ENCODE results near the gene UGCG.

Gene UGCG

DNA sequence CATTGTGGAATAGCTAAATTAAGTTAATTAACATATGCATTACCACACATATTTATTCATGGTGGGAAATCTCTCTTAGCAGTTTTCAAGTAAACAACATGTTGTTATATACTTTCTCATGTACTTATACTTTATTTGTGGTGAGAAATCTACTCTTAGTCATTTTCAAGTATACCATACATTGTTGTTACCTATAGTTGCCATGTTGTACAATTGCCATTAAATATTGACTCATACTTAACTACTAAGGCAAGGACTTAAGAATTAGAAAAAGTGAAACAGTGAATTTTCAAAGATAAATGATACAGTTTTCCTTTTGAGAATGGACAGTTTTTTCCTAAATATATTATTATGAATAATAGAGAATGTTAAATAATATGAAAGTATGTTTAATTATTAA, 27.7 kb downstream of the UGCG start:
- H3K9ac ChIP-seq (ENCODE audit: low read depth, low read length): no peak overlapping the region
- H3K36me3 ChIP-seq (ENCODE audit: control insufficient read depth, insufficient read depth, low read length): no peaks in the 10 kb centered on the region
- H3K4me3 ChIP-seq (ENCODE audit: low read depth, low read length): no peak overlapping the region
- H3K27me3 ChIP-seq (ENCODE audit: control insufficient read depth, insufficient read depth, low read length): no peaks in the 10 kb centered on the region
- H3K9me3 ChIP-seq (ENCODE audit: control insufficient read depth, insufficient read depth, low read length): no peaks in the 10 kb centered on the region
- H3K4me1 ChIP-seq (ENCODE audit: control insufficient read depth, insufficient read depth, low read length): no peaks in the 10 kb centered on the region

DNA sequence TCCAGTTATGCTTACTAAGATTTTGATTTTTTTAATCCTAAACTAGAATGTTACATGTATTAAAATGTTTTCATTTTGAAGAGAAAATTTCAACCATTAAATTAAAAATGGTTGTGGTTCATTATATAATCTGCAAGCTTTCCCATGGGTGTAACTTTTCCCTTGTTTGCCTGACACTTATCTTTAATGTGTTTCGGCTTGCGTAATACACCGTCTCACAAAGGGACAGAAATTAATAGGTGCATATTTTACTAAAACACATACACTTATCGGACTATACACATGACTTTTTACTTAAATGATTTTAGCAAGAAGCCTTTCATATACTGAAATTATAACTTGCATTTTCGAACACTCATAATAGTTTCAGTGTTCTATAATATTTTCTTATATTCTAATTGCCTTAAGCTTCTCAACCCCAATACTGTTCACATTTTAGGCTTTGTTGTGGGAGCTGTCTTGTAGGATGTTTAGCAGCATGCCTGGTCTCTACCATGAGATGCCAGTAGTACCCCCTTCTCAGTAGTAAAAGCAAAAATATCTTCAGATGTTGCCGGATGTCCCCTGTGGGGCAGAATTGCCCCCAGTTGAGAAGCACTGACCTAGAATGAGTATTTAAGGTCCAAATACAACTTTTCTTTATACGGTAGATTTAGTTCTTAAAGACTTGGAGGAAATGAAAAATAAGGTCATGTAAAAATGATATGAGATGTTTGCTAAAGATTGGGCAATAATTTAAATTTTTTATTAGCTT, 28.6 kb downstream of the UGCG start:
- Histone ChIP-seq H3K9ac (ENCODE audit: low read depth, low read length) (no peak overlapping the region), H3K4me1 (ENCODE audit: control insufficient read depth, insufficient read depth, low read length) (no peaks in the 10 kb centered on the region), H3K9me3 (ENCODE audit: control insufficient read depth, insufficient read depth, low read length) (no peaks in the 10 kb centered on the region), H3K27me3 (ENCODE audit: control insufficient read depth, insufficient read depth, low read length) (no peaks in the 10 kb centered on the region), H3K36me3 (ENCODE audit: control insufficient read depth, insufficient read depth, low read length) (no peaks in the 10 kb centered on the region), H3K4me3 (ENCODE audit: low read depth, low read length) (no peak overlapping the region)

GRCh38 chr9:111925784-111926183, 29.2 kb downstream of the UGCG start:
- Histone ChIP-seq H3K27me3 (ENCODE audit: control insufficient read depth, insufficient read depth, low read length) (no peaks in the 10 kb centered on the region), H3K9ac (ENCODE audit: low read depth, low read length) (no peak overlapping the region), H3K36me3 (ENCODE audit: control insufficient read depth, insufficient read depth, low read length) (no peaks in the 10 kb centered on the region), H3K4me3 (ENCODE audit: low read depth, low read length) (no peak overlapping the region), H3K9me3 (ENCODE audit: control insufficient read depth, insufficient read depth, low read length) (no peaks in the 10 kb centered on the region), H3K4me1 (ENCODE audit: control insufficient read depth, insufficient read depth, low read length) (no peaks in the 10 kb centered on the region)

GRCh38 chr9:111926421-111926875, 29.8 kb downstream of the UGCG start:
- Histone ChIP-seq H3K27me3 (ENCODE audit: control insufficient read depth, insufficient read depth, low read length) (no peaks in the 10 kb centered on the region), H3K9ac (ENCODE audit: low read depth, low read length) (no peak overlapping the region), H3K4me1 (ENCODE audit: control insufficient read depth, insufficient read depth, low read length) (no peaks in the 10 kb centered on the region), H3K4me3 (ENCODE audit: low read depth, low read length) (no peak overlapping the region), H3K9me3 (ENCODE audit: control insufficient read depth, insufficient read depth, low read length) (no peaks in the 10 kb centered on the region), H3K36me3 (ENCODE audit: control insufficient read depth, insufficient read depth, low read length) (no peaks in the 10 kb centered on the region)

GRCh38 chr9:111928359-111928720, 31.7 kb downstream of the UGCG start:
- Histone ChIP-seq H3K36me3 (ENCODE audit: control insufficient read depth, insufficient read depth, low read length) (peaks cover 6% of the 10 kb centered on the region), H3K9ac (ENCODE audit: low read depth, low read length) (no peak overlapping the region), H3K9me3 (ENCODE audit: control insufficient read depth, insufficient read depth, low read length) (no peaks in the 10 kb centered on the region), H3K4me3 (ENCODE audit: low read depth, low read length) (no peak overlapping the region), H3K27me3 (ENCODE audit: control insufficient read depth, insufficient read depth, low read length) (no peaks in the 10 kb centered on the region), H3K4me1 (ENCODE audit: control insufficient read depth, insufficient read depth, low read length) (no peaks in the 10 kb centered on the region)

DNA sequence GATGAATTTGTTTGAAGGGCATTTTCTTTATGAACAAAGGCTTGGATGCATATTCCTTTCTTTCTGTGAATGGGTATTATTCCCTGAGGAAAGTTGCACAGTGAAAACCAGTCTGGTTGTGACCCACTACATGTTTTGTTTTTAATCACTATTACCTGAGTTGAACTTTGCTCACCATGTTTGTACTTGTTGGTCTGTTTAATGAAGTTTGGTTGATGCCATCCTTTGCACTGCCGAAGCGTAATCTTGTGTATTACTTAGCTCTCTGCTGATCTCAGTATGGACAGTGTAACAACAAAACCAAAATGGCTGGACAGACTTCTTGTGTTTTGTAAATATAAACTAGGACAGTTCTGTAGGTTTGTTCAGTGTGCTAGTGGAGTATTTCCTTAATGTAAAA, 38.1 kb downstream of the UGCG start:
- no peaks in the 10 kb centered on the region for H3K4me1 ChIP-seq (ENCODE audit: control insufficient read depth, insufficient read depth, low read length)
- no peak overlapping the region for H3K9ac ChIP-seq (ENCODE audit: low read depth, low read length)
- peaks cover 6% of the 10 kb centered on the region for H3K36me3 ChIP-seq (ENCODE audit: control insufficient read depth, insufficient read depth, low read length)
- H3K4me3 ChIP-seq (ENCODE audit: low read depth, low read length): no peak overlapping the region
- H3K27me3 ChIP-seq (ENCODE audit: control insufficient read depth, insufficient read depth, low read length): no peaks in the 10 kb centered on the region
- H3K9me3 ChIP-seq (ENCODE audit: control insufficient read depth, insufficient read depth, low read length): no peaks in the 10 kb centered on the region

GRCh38 chr9:111936391-111936790, 39.8 kb downstream of the UGCG start:
- Histone ChIP-seq H3K4me1 (ENCODE audit: control insufficient read depth, insufficient read depth, low read length) (no peaks in the 10 kb centered on the region), H3K27me3 (ENCODE audit: control insufficient read depth, insufficient read depth, low read length) (no peaks in the 10 kb centered on the region), H3K36me3 (ENCODE audit: control insufficient read depth, insufficient read depth, low read length) (peaks cover 6% of the 10 kb centered on the region), H3K9me3 (ENCODE audit: control insufficient read depth, insufficient read depth, low read length) (no peaks in the 10 kb centered on the region), H3K9ac (ENCODE audit: low read depth, low read length) (no peak overlapping the region), H3K4me3 (ENCODE audit: low read depth, low read length) (no peak overlapping the region)

DNA sequence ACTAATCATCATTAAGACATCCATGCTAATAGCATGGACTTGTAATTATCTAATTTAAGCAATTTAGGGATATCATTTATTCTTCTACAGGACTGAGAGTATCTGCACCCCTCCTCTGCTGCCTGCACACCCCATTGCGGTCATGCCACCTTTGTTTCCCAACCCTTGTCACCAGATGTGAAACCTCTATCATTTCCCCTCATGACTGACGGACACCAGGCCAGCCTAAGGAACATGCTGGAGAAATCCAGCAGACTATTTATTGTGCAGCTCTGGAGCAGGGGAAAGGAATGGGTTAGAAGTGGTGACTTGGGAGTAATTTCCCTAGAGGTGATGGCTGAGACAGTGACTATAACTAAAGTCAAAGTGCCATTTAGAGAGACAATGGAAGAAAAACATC, 40.7 kb downstream of the UGCG start:
- Histone ChIP-seq H3K4me1 (ENCODE audit: control insufficient read depth, insufficient read depth, low read length) (no peaks in the 10 kb centered on the region), H3K4me3 (ENCODE audit: low read depth, low read length) (no peak overlapping the region), H3K9me3 (ENCODE audit: control insufficient read depth, insufficient read depth, low read length) (no peaks in the 10 kb centered on the region), H3K36me3 (ENCODE audit: control insufficient read depth, insufficient read depth, low read length) (no peaks in the 10 kb centered on the region), H3K27me3 (ENCODE audit: control insufficient read depth, insufficient read depth, low read length) (no peaks in the 10 kb centered on the region), H3K9ac (ENCODE audit: low read depth, low read length) (no peak overlapping the region)

- Histone ChIP-seq H3K27me3 (ENCODE audit: control insufficient read depth, insufficient read depth, low read length) (no peaks in the 10 kb centered on the region), H3K9ac (ENCODE audit: low read depth, low read length) (no peak overlapping the region)
Observed at GRCh38 chr9:111937781-111938426, 41.3 kb downstream of the UGCG start.

DNA sequence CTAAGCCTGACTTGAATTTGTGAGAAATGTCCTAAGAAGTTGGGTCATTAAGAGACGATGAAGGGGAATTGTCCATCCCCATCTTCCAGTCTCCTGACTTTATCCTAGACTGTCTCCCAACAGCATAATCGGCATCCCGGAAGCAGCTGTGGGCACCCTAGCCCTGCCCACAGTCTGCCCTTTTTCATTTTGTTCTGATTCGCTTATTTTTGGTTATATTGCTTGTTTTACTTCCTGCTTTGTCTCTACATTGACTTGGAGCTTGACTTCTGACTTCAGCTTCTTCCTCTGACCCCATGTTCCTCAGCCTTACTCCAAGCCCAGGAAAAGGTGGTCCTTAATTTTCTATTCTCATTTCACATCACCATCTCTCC, 41.8 kb downstream of the UGCG start:
- no peaks in the 10 kb centered on the region for H3K4me1 ChIP-seq (ENCODE audit: control insufficient read depth, insufficient read depth, low read length)
- no peaks in the 10 kb centered on the region for H3K36me3 ChIP-seq (ENCODE audit: control insufficient read depth, insufficient read depth, low read length)
- no peaks in the 10 kb centered on the region for H3K9me3 ChIP-seq (ENCODE audit: control insufficient read depth, insufficient read depth, low read length)
- no peak overlapping the region for H3K4me3 ChIP-seq (ENCODE audit: low read depth, low read length)
- no peaks in the 10 kb centered on the region for H3K27me3 ChIP-seq (ENCODE audit: control insufficient read depth, insufficient read depth, low read length)
- H3K9ac ChIP-seq (ENCODE audit: low read depth, low read length): no peak overlapping the region

More at GRCh38 chr9:111937781-111938426, 41.3 kb downstream of the UGCG start:
- no peaks in the 10 kb centered on the region for H3K4me1 ChIP-seq (ENCODE audit: control insufficient read depth, insufficient read depth, low read length)
- H3K9me3 ChIP-seq (ENCODE audit: control insufficient read depth, insufficient read depth, low read length): no peaks in the 10 kb centered on the region
- H3K36me3 ChIP-seq (ENCODE audit: control insufficient read depth, insufficient read depth, low read length): no peaks in the 10 kb centered on the region
- no peak overlapping the region for H3K4me3 ChIP-seq (ENCODE audit: low read depth, low read length)

DNA sequence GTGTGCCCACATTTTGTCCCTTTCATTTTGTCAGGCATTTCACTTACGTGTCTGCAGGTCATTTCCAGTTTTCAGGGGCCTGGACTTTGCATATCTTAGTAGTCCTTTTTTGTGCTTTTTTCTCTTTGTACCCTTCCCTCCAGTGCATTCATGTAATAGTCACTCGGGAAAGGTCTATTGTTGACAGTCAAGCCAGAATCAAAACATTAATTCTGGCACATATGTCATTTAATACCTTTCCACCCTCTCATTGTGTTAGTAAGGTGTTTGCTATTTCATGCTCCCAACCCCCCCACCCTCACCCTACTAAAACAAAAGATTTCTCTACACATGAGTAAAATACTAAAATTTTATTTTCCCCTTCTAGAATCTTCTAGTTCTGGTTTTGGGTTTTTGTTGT, 42.7 kb downstream of the UGCG start:
- H3K4me3 ChIP-seq (ENCODE audit: low read depth, low read length): no peak overlapping the region
- no peaks in the 10 kb centered on the region for H3K36me3 ChIP-seq (ENCODE audit: control insufficient read depth, insufficient read depth, low read length)
- H3K4me1 ChIP-seq (ENCODE audit: control insufficient read depth, insufficient read depth, low read length): no peaks in the 10 kb centered on the region
- H3K9ac ChIP-seq (ENCODE audit: low read depth, low read length): no peak overlapping the region
- H3K9me3 ChIP-seq (ENCODE audit: control insufficient read depth, insufficient read depth, low read length): no peaks in the 10 kb centered on the region
- H3K27me3 ChIP-seq (ENCODE audit: control insufficient read depth, insufficient read depth, low read length): no peaks in the 10 kb centered on the region

GRCh38 chr9:111940697-111941096, 44.1 kb downstream of the UGCG start:
- Histone ChIP-seq H3K27me3 (ENCODE audit: control insufficient read depth, insufficient read depth, low read length) (no peaks in the 10 kb centered on the region), H3K9me3 (ENCODE audit: control insufficient read depth, insufficient read depth, low read length) (no peaks in the 10 kb centered on the region), H3K9ac (ENCODE audit: low read depth, low read length) (no peak overlapping the region), H3K4me1 (ENCODE audit: control insufficient read depth, insufficient read depth, low read length) (no peaks in the 10 kb centered on the region), H3K36me3 (ENCODE audit: control insufficient read depth, insufficient read depth, low read length) (no peaks in the 10 kb centered on the region), H3K4me3 (ENCODE audit: low read depth, low read length) (no peak overlapping the region)

Data from iPS-15b (cell line).